ENCODE measurements around the gene PGAP6.
A peak's percentile ranks its signal among the peaks of the same experiment; 100 is the strongest.
"Not testable (repeated sequence)": the region's sequence is repeated elsewhere in the genome, so short reads cannot be mapped to it uniquely, and the experiment has no call there.

PGAP6 gene

GRCh38 chr16:425740-426114 lies 43.9 kb upstream of the PGAP6 start:
- no peak overlapping the region for H3K4me3 ChIP-seq (ENCODE audit: low read depth, low read length)
- no peak for DNase-seq (ENCODE audit: low read depth)
- TF ChIP-seq CTCF (IDR thresholded peaks at IDR 0.05; ENCODE audit: low read depth, low read length), result no peak
- no peak for TF ChIP-seq POLR2A (IDR thresholded peaks at IDR 0.05; ENCODE audit: extremely low read depth, insufficient read length)

- peak; percentile 86 for DNase-seq (ENCODE audit: low read depth)
- TF ChIP-seq MYC (IDR thresholded peaks at IDR 0.05; ENCODE audit: low read depth, low read length) (no peak), CTCF (IDR thresholded peaks at IDR 0.05; ENCODE audit: low read depth, low read length) (peak; percentile 8), POLR2A (IDR thresholded peaks at IDR 0.05; ENCODE audit: extremely low read depth, insufficient read length) (peak; percentile 62), MAX (IDR thresholded peaks at IDR 0.05; ENCODE audit: low read depth, low read length) (0 out of 2 replicates have a peak, but pooled peaks have one; percentile 13)
- peak within 1 kb of the TSS; percentile 43 for H3K4me3 ChIP-seq (ENCODE audit: low read depth, low read length)
These were observed 43.4 kb upstream of the PGAP6 start, which contains the start of gene RAB11FIP3 for GRCh38 chr16:425082-425718. Gene RAB11FIP3 (plus strand): TSS chr16:425649. CDS start chr16:426007, 358 bp downstream.

GRCh38 chr16:424623-425081 lies 42.9 kb upstream of the PGAP6 start:
- peak; percentile 33 for DNase-seq (ENCODE audit: low read depth)
- TF ChIP-seq MYC (IDR thresholded peaks at IDR 0.05; ENCODE audit: low read depth, low read length), result no peak
- peak overlapping the region; percentile 43 for H3K4me3 ChIP-seq (ENCODE audit: low read depth, low read length)

GRCh38 chr16:424033-424622 lies 42.4 kb upstream of the PGAP6 start:
- TF ChIP-seq POLR2A (IDR thresholded peaks at IDR 0.05; ENCODE audit: extremely low read depth, insufficient read length) (no peak), MAX (IDR thresholded peaks at IDR 0.05; ENCODE audit: low read depth, low read length) (no peak), MYC (IDR thresholded peaks at IDR 0.05; ENCODE audit: low read depth, low read length) (no peak), CTCF (IDR thresholded peaks at IDR 0.05; ENCODE audit: low read depth, low read length) (no peak)
- no peak overlapping the region for H3K4me3 ChIP-seq (ENCODE audit: low read depth, low read length)
- DNase-seq (ENCODE audit: low read depth), result peak; percentile 48

- H3K4me3 ChIP-seq (ENCODE audit: low read depth, low read length); DNase-seq (ENCODE audit: low read depth): not testable (repeated sequence)
These were observed 40.4 kb upstream of the PGAP6 start for GRCh38 chr16:422179-422578.

GRCh38 chr16:415170-415498 lies 33.4 kb upstream of the PGAP6 start:
- H3K4me3 ChIP-seq (ENCODE audit: low read depth, low read length); DNase-seq (ENCODE audit: low read depth): not testable (repeated sequence)

GRCh38 chr16:414395-415169 lies 32.8 kb upstream of the PGAP6 start:
- no peak for DNase-seq (ENCODE audit: low read depth)
- no peak overlapping the region for H3K4me3 ChIP-seq (ENCODE audit: low read depth, low read length)
- TF ChIP-seq MYC (IDR thresholded peaks at IDR 0.05; ENCODE audit: low read depth, low read length), result no peak
- TF ChIP-seq POLR2A (IDR thresholded peaks at IDR 0.05; ENCODE audit: extremely low read depth, insufficient read length), result no peak
- TF ChIP-seq MAX (IDR thresholded peaks at IDR 0.05; ENCODE audit: low read depth, low read length), result no peak
- no peak for TF ChIP-seq CTCF (IDR thresholded peaks at IDR 0.05; ENCODE audit: low read depth, low read length)

All from NB4 (cell line).